Spinal cord (tissue), 10 donors: Measurements from ENCODE around the gene UBE3B. TPM values are rescaled to one million over a fixed set of nuclear protein-coding genes. Genes with fewer than 3 reads are reported as not detected.

Experiments used
- DNase-seq, 6 donors: peaks; one replicate each; pipeline versions ENCODE4 v3.0.0 to v3.0.0-alpha.2; 2013 to 2015; ENCODE audit warnings: low spot score in 6 of 6, low read depth in 4 of 6
- H3K27ac ChIP-seq: one replicate; pipeline ENCODE4 v1.5.1; 2013; ENCODE audit warnings: low read depth, low read length, control low read depth
- H3K27me3 ChIP-seq: one replicate; pipeline ENCODE4 v1.6.1; 2013; ENCODE audit warnings: low read length; ENCODE audit not compliant: control insufficient read depth, insufficient read depth
- H3K36me3 ChIP-seq: one replicate; pipeline ENCODE4 v1.6.1; 2013; ENCODE audit warnings: low read length; ENCODE audit not compliant: control insufficient read depth, insufficient read depth
- H3K4me1 ChIP-seq: one replicate; pipeline ENCODE4 v1.6.1; 2013; ENCODE audit warnings: low read length; ENCODE audit not compliant: control insufficient read depth, insufficient read depth
- H3K4me3 ChIP-seq: one replicate; pipeline ENCODE4 v1.5.1; 2013; ENCODE audit warnings: low read depth, low read length, control low read depth
- H3K9me3 ChIP-seq: one replicate; pipeline ENCODE4 v1.6.1; 2013; ENCODE audit warnings: low read length; ENCODE audit not compliant: control insufficient read depth, insufficient read depth
- WGBS: methylation state at CpG from one replicate; pipeline ENCODE4 v1.1.5; 2013; ENCODE audit warnings: missing lambda C conversion rate; ENCODE audit not compliant: insufficient coverage; 5-methylcytosine and 5-hydroxymethylcytosine counted together
- polyA plus RNA-seq, 2 donors: library from polyadenylated mRNA; unstranded; fragments of 120-200 nt; gene quantifications; one replicate each; pipeline ENCODE4 v1.2.1, GENCODE V29; 2013; ENCODE audit not compliant: insufficient read length in 2 of 2
- total RNA-seq, 2 donors: library from RNA; depleted of rRNA in 1 of 2; stranded (reverse); fragments of 120-200 nt in 1 of 2; fragments of >200 nt in 1 of 2; gene quantifications; one replicate each; pipeline versions ENCODE4 v1.2.3 to v1.2.4, GENCODE V29; 2013 to 2014
- donor health status: healthy.

UBE3B gene
- total and polyA plus RNA-seq, 4 donors: 25.7 to 30.2 (median 26.9) TPM

GRCh38 chr12:109559601-109560000, 82.2 kb downstream of the UBE3B start:
- H3K36me3 ChIP-seq: peaks cover 69% of the 10 kb centered on the region
- H3K9me3 ChIP-seq: no peaks in the 10 kb centered on the region
- H3K27ac ChIP-seq: no peak overlapping the region
- DNase-seq: no peak
- peaks cover 15% of the 10 kb centered on the region for H3K4me1 ChIP-seq
- H3K4me3 ChIP-seq: no peak overlapping the region
- WGBS: 93% methylated on average over 10 of the region's 10 CpGs
- H3K27me3 ChIP-seq: no peaks in the 10 kb centered on the region

- H3K36me3 ChIP-seq: peaks cover 84% of the 10 kb centered on the region
- H3K4me1 ChIP-seq: peaks cover 10% of the 10 kb centered on the region
- no peaks in the 10 kb centered on the region for H3K27me3 ChIP-seq
- no peak for DNase-seq
- H3K4me3 ChIP-seq: no peak overlapping the region
- WGBS: 91% methylated on average over 22 of the region's 30 CpGs
- H3K9me3 ChIP-seq: no peaks in the 10 kb centered on the region
- no peak overlapping the region for H3K27ac ChIP-seq
Measured at GRCh38 chr12:109560867-109561710, 83.7 kb downstream of the UBE3B start.

- no peak for DNase-seq
- Histone ChIP-seq H3K4me3 (no peak overlapping the region), H3K9me3 (no peaks in the 10 kb centered on the region), H3K27me3 (no peaks in the 10 kb centered on the region), H3K27ac (no peak overlapping the region), H3K36me3 (peaks cover 87% of the 10 kb centered on the region), H3K4me1 (peaks cover 9% of the 10 kb centered on the region)
- 93% methylated on average over 8 of the region's 10 CpGs for WGBS
Measured at GRCh38 chr12:109561711-109562030, 84.2 kb downstream of the UBE3B start.

- 100% methylated on average over 4 of the region's 4 CpGs for WGBS
- Histone ChIP-seq H3K27ac (no peak overlapping the region), H3K36me3 (peaks cover 93% of the 10 kb centered on the region), H3K4me3 (no peak overlapping the region), H3K9me3 (no peaks in the 10 kb centered on the region), H3K27me3 (no peaks in the 10 kb centered on the region), H3K4me1 (peaks cover 7% of the 10 kb centered on the region)
- no peak for DNase-seq
Measured at GRCh38 chr12:109562871-109563270, 85.4 kb downstream of the UBE3B start.

GRCh38 chr12:109563291-109564284, 86.2 kb downstream of the UBE3B start:
- no peak overlapping the region for H3K27ac ChIP-seq
- no peaks in the 10 kb centered on the region for H3K27me3 ChIP-seq
- no peak for DNase-seq
- WGBS: 83% methylated on average over 20 of the region's 30 CpGs
- H3K36me3 ChIP-seq: peaks cover 93% of the 10 kb centered on the region
- H3K4me3 ChIP-seq: no peak overlapping the region
- H3K9me3 ChIP-seq: no peaks in the 10 kb centered on the region
- peaks cover 7% of the 10 kb centered on the region for H3K4me1 ChIP-seq

GRCh38 chr12:109566424-109566823, 89.0 kb downstream of the UBE3B start:
- Histone ChIP-seq H3K4me1 (no peaks in the 10 kb centered on the region), H3K36me3 (peaks cover 84% of the 10 kb centered on the region), H3K9me3 (no peaks in the 10 kb centered on the region), H3K27me3 (no peaks in the 10 kb centered on the region), H3K4me3 (no peak overlapping the region), H3K27ac (no peak overlapping the region)
- DNase-seq: no peak
- WGBS: 91% methylated on average over 8 of the region's 8 CpGs

GRCh38 chr12:109567296-109567695, 89.9 kb downstream of the UBE3B start:
- WGBS: 92% methylated on average over 10 of the region's 10 CpGs

GRCh38 chr12:109567967-109568366, 90.5 kb downstream of the UBE3B start:
- peaks cover 2% of the 10 kb centered on the region for H3K4me1 ChIP-seq
- WGBS: no CpG with 5 or more reads among the region's 3 CpGs
- DNase-seq: no peak
- H3K27ac ChIP-seq: no peak overlapping the region
- peaks cover 71% of the 10 kb centered on the region for H3K36me3 ChIP-seq
- H3K27me3 ChIP-seq: no peaks in the 10 kb centered on the region
- H3K9me3 ChIP-seq: no peaks in the 10 kb centered on the region
- no peak overlapping the region for H3K4me3 ChIP-seq

More at GRCh38 chr12:109567296-109567695, 89.9 kb downstream of the UBE3B start:
- H3K9me3 ChIP-seq: no peaks in the 10 kb centered on the region
- DNase-seq: no peak
- H3K27ac ChIP-seq: no peak overlapping the region
- peaks cover 77% of the 10 kb centered on the region for H3K36me3 ChIP-seq
- H3K4me3 ChIP-seq: no peak overlapping the region
- no peaks in the 10 kb centered on the region for H3K4me1 ChIP-seq
- no peaks in the 10 kb centered on the region for H3K27me3 ChIP-seq

GRCh38 chr12:109568486-109568885, 91.1 kb downstream of the UBE3B start:
- no peaks in the 10 kb centered on the region for H3K9me3 ChIP-seq
- H3K4me3 ChIP-seq: no peak overlapping the region
- DNase-seq: no peak
- H3K36me3 ChIP-seq: peaks cover 66% of the 10 kb centered on the region
- no peaks in the 10 kb centered on the region for H3K27me3 ChIP-seq
- no peak overlapping the region for H3K27ac ChIP-seq
- peaks cover 5% of the 10 kb centered on the region for H3K4me1 ChIP-seq
- WGBS: 86% methylated on average over 6 of the region's 7 CpGs
